Measurements from ENCODE around the gene FYB1. TPM values are rescaled to one million over a fixed set of nuclear protein-coding genes. Genes with fewer than 3 reads are reported as not detected.

The FYB1 gene
- total RNA-seq, 1 experiment from 2014 or later, result not detected

DNA sequence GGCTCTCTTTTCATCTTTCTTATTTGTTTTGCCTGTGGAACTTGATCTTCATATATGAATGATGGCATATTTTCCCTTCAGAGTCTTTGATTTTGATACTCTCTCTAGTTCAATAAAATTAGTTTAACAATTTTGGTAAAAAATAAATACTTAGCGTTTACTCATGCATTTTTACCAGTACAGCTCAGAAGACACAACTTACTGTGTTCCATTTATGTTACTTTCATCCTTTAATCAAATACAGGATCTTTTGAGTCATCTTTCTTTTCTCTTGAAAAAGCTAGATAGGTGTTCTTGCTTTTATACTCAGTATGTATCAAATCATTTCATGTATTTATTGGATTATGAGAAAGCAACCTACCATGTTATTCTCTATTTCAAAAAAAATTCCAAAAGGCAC is 98.0 kb downstream of the FYB1 start:
- ChIA-PET POLR2A (ENCODE audit: low non-redundant PET) (no interaction called here), CTCF (no interaction called here)
- Histone ChIP-seq H3K27ac (ENCODE audit: low read depth, low read length, poor library complexity, severe bottlenecking) (no peak overlapping the region), H3K9me3 (ENCODE audit: low read depth, low read length, poor library complexity, severe bottlenecking) (no peaks in the 10 kb centered on the region), H3K36me3 (ENCODE audit: insufficient read depth, low read length, poor library complexity, severe bottlenecking) (no peaks in the 10 kb centered on the region), H3K4me1 (ENCODE audit: insufficient read depth, low read length, poor library complexity, severe bottlenecking) (no peaks in the 10 kb centered on the region), H3K27me3 (replicated peaks; ENCODE audit: insufficient read depth, low read depth, low read length, poor library complexity) (peaks cover 49% of the 10 kb centered on the region), H3K4me3 (ENCODE audit: low read depth, low read length, poor library complexity, severe bottlenecking) (no peak overlapping the region)
- no peak for TF ChIP-seq EZH2 (IDR thresholded peaks at IDR 0.05; ENCODE audit: borderline replicate concordance, low read depth, low read length, poor library complexity, severe bottlenecking)
- TF ChIP-seq, protein P1, sequence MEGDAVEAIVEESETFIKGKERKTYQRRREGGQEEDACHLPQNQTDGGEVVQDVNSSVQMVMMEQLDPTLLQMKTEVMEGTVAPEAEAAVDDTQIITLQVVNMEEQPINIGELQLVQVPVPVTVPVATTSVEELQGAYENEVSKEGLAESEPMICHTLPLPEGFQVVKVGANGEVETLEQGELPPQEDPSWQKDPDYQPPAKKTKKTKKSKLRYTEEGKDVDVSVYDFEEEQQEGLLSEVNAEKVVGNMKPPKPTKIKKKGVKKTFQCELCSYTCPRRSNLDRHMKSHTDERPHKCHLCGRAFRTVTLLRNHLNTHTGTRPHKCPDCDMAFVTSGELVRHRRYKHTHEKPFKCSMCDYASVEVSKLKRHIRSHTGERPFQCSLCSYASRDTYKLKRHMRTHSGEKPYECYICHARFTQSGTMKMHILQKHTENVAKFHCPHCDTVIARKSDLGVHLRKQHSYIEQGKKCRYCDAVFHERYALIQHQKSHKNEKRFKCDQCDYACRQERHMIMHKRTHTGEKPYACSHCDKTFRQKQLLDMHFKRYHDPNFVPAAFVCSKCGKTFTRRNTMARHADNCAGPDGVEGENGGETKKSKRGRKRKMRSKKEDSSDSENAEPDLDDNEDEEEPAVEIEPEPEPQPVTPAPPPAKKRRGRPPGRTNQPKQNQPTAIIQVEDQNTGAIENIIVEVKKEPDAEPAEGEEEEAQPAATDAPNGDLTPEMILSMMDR (conservative IDR thresholded peaks at IDR 0.05; ENCODE audit: low read depth, low read length), result no peak
- no TSS peak for BruUV-seq (replicated peaks)
- intact Hi-C loops (cut with micrococcal nuclease; ENCODE audit: unreplicated experiment), result no loop called here
- no peak for DNase-seq (ENCODE audit: low spot score)

DNA sequence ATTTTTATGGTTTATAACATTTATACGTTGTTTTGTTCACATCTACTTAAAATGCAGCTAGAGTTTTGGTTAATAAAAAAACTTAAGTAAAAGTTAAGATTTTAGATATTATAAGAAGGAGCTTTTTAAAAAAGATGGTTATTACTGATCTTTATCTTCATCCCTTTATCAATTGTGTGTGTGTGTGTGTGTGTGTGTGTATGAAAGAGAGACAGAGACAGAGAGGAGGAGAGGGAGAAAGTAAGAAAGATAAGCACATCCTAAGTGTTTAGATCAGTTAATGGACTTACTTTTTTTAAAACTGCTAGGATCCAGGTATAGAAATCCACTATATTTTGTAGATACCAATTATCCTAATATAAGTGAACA is 99.3 kb downstream of the FYB1 start:
- Histone ChIP-seq H3K4me3 (ENCODE audit: low read depth, low read length, poor library complexity, severe bottlenecking) (no peak overlapping the region), H3K9me3 (ENCODE audit: low read depth, low read length, poor library complexity, severe bottlenecking) (no peaks in the 10 kb centered on the region), H3K27ac (ENCODE audit: low read depth, low read length, poor library complexity, severe bottlenecking) (no peak overlapping the region), H3K36me3 (ENCODE audit: insufficient read depth, low read length, poor library complexity, severe bottlenecking) (no peaks in the 10 kb centered on the region), H3K27me3 (replicated peaks; ENCODE audit: insufficient read depth, low read depth, low read length, poor library complexity) (peaks cover 44% of the 10 kb centered on the region), H3K4me1 (ENCODE audit: insufficient read depth, low read length, poor library complexity, severe bottlenecking) (no peaks in the 10 kb centered on the region)
- TF ChIP-seq, protein P1 (conservative IDR thresholded peaks at IDR 0.05; ENCODE audit: low read depth, low read length), result no peak
- no peak for TF ChIP-seq EZH2 (IDR thresholded peaks at IDR 0.05; ENCODE audit: borderline replicate concordance, low read depth, low read length, poor library complexity, severe bottlenecking)
- no TSS peak for BruUV-seq (replicated peaks)
- POLR2A ChIA-PET (ENCODE audit: low non-redundant PET), result no interaction called here
- DNase-seq (ENCODE audit: low spot score), result no peak
- intact Hi-C loops (cut with micrococcal nuclease; ENCODE audit: unreplicated experiment), result no loop called here
- CTCF ChIA-PET, result interaction anchor here (0.6 kb wide), 1 partner anchor 460 kb away, joined by 3 read pairs; no protein-coding TSS in a partner anchor

DNA sequence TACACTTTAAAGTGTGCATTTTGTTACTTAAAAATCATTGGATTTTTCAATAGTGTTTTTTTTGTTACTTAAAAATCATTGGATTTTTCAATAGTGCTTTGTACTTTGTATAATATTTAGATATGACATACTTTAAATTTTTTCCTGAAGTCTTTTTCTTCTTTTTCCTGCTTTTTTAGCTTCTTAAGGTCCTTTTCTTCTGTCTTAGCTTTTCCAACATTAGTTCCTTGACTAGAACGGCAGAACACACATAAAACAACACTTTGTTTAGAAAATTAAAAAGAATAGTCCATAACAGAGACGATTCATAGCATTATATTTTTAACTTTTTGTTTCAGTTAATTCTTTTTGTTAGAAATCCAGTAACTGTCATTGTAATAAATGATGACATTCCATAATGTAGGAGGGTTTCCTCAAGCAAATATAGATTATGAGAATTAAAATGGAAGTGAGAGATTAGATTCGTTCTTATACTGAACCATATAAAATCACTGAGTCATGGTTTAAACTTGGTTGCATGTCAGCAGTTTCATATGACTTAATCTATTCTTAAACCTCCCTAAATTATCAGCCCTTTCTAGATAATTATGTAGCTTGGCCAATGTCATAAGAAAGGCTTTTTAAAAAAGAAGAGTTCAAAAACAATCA is 99.8 kb downstream of the FYB1 start:
- POLR2A ChIA-PET (ENCODE audit: low non-redundant PET), result no interaction called here
- CTCF ChIA-PET, result interaction anchor here (0.6 kb wide), 1 partner anchor 459 kb away, joined by 3 read pairs; no protein-coding TSS in a partner anchor
- Histone ChIP-seq H3K27ac (ENCODE audit: low read depth, low read length, poor library complexity, severe bottlenecking) (no peak overlapping the region), H3K9me3 (ENCODE audit: low read depth, low read length, poor library complexity, severe bottlenecking) (no peaks in the 10 kb centered on the region), H3K4me3 (ENCODE audit: low read depth, low read length, poor library complexity, severe bottlenecking) (no peak overlapping the region), H3K36me3 (ENCODE audit: insufficient read depth, low read length, poor library complexity, severe bottlenecking) (no peaks in the 10 kb centered on the region), H3K4me1 (ENCODE audit: insufficient read depth, low read length, poor library complexity, severe bottlenecking) (no peaks in the 10 kb centered on the region), H3K27me3 (replicated peaks; ENCODE audit: insufficient read depth, low read depth, low read length, poor library complexity) (peaks cover 44% of the 10 kb centered on the region)
- no peak for TF ChIP-seq EZH2 (IDR thresholded peaks at IDR 0.05; ENCODE audit: borderline replicate concordance, low read depth, low read length, poor library complexity, severe bottlenecking)
- TF ChIP-seq, protein P1 (conservative IDR thresholded peaks at IDR 0.05; ENCODE audit: low read depth, low read length), result no peak
- no TSS peak for BruUV-seq (replicated peaks)
- no peak for DNase-seq (ENCODE audit: low spot score)
- intact Hi-C loops (cut with micrococcal nuclease; ENCODE audit: unreplicated experiment), result no loop called here

Measured in A673 (cell line).